COLO829 (cell line): ENCODE measurements around the gene LSM10.

ENCODE experiments used
- DNase-seq: peaks from one replicate; pipeline ENCODE4 v3.0.0; 2012; ENCODE audit warnings: low spot score

The LSM10 gene

DNA sequence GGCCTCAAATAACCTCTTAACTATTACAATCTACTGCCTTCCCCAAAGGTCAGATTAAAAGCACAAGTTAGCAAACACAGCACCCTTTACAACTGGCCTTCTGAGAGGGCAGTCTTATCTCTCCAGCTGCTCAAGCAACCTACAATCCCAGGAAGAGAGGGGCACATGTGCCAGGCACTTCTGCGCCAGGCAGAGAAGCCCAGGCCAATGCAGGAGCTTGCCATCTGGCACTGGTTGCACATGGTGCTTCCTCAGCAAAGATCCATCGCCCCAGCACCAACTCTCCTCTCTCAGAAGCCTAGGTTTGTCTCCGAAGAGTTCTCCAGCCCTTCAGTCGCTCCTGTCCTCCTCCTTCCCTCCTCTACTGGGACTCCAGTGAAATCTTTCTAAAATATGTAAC lies 14.5 kb downstream of the LSM10 start:
- no peak for DNase-seq

DNA sequence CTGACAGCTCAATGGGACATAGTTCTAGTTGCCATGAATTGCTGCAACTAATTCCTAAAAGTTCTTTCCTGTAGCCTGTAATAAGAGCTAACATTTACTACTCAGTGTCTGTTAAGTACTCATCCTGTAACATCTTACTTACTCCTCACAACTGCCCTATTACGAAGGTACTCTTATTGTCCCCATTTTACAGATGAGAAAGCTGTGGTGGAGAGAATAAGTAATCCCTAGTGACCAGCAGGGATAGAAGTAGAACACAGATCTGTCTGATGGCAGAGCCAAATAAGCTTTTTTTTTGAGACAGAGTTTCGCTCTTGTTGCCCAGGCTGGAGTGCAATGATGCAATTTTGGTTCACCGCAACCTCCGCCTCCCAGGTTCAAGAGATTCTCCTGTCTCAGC lies 15.0 kb downstream of the LSM10 start:
- DNase-seq, result no peak

DNA sequence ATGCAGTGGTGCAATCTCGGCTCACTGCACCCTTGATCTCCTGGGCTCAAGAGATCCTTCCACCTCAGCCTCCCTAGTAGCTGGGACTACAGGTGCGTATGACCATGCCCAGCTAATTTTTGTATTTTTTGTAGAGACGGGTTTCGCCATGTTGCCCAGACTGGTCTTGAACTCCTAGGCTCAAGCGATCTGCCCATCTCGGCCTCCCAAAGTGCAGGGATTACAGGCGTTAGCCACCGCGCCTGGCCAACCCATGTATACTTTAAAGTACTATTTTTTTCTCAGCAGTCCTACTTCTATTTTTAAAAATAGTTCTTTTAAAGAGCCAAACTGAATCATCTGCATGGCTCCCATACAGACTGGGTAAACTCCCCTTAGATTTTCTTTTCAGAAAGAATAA lies 15.5 kb downstream of the LSM10 start:
- no peak for DNase-seq

DNA sequence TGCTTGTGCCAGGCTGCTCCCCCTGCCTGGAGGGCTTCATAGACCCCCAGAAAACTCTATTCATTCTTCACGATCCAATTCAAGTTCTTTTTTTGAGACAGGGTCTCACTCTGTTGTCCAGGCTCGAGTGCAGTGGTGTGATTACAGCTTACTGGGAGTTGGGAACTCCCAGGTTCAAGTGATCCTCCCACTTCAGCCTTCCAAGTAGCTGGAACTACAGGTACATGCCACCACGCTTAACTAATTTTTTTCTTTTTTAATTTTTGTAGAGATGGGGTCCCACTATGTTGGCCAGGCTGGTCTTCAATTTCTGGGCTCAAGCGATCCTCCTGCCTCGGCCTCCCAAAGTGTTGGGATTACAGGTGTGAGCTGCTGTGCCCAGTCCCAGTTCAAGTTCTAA lies 16.3 kb downstream of the LSM10 start:
- DNase-seq, result no peak

DNA sequence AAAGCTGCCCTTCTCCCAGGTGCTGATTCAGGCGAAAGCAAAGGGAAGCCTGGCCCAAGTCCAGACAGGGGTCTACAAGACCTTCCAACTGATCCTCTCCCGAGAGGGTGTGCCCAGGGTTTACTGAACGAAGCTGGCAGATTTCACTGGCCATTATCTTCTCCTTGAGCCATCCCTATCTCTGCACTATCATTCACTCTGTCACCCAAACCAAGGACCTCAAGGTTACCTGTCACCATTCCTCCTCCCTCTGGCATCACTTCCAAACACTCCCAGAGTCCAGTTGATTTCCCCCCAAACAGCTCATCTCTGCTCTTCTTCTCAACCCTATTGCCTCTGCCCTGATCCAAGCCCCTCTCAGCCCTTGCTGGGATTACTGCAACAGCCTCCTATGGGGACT lies 16.9 kb downstream of the LSM10 start:
- DNase-seq, result no peak

DNA sequence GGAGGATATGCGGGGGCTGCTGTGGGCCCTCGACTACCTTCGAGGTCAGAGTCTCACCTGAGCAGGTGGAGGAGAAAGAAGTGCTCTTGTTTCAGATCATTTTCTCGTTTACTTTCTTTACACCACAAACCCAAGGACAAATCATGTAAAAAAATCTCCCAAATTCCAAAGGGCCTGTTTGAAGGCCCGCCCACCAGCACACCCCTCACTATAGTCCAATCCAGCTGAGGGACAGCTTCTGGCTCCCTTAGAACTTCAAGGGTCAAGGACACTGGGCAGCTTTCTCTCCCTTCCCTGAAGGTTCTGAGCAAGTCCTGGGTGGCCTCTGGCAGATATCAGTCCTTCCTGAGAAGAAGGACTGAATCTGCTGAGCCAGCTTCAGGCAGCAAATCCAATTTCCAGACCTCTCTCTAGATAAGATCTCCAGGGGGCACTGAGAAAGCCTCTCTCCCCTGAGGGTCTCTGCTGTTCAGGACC lies 17.5 kb downstream of the LSM10 start:
- DNase-seq, result no peak

DNA sequence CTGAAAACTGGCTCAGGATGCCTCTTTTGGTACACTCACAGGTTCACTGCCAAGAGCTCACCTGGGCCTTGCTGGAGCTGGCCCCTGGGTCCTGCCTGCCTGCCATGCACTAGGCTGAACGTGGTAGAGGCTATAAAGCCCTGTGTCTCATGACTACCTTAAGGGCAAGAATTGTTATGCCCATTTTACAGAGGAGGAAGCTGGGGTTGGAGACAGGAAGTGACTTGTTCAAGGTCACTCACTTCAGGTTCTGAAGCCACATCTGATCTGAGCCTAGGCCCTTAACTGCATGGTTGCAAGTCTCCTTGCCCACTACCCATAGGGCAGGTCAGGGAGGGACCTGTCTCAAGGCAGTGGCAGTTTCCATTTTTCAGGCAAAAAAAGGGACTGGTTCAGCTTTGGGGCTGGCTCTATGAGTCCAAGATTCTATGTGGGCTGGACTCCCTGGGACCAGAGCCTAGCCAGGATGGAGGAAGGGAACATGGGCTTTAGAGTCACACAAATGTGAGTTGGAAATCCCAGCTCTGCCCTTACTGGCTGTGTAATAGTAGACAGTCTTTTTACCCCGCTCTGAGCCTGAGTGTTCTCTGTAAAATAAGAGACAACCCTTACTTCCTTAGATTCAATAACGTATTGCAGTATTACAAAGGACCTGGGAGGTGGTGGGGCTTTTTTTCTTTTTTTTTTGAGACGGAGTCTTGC lies 19.8 kb downstream of the LSM10 start:
- no peak for DNase-seq

DNA sequence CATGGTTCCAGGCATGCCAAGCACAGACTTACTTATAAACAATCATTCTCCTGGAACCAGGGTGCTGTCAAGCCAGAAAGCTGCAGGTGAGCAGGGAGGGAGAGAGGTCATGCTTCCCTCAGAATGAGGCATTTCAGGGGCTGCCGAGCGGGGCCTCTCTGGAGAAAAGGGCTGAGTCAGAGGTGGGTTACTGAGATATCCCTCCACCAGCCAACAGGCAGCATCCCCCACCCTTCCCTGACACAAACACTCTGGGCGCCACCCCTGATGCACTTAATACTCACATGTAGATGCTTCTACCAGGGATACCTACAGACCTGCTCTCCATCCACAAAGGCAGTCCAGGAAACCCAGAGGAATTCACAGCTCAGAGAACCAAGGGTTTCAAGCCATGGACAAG lies 25.1 kb downstream of the LSM10 start:
- no peak for DNase-seq

DNA sequence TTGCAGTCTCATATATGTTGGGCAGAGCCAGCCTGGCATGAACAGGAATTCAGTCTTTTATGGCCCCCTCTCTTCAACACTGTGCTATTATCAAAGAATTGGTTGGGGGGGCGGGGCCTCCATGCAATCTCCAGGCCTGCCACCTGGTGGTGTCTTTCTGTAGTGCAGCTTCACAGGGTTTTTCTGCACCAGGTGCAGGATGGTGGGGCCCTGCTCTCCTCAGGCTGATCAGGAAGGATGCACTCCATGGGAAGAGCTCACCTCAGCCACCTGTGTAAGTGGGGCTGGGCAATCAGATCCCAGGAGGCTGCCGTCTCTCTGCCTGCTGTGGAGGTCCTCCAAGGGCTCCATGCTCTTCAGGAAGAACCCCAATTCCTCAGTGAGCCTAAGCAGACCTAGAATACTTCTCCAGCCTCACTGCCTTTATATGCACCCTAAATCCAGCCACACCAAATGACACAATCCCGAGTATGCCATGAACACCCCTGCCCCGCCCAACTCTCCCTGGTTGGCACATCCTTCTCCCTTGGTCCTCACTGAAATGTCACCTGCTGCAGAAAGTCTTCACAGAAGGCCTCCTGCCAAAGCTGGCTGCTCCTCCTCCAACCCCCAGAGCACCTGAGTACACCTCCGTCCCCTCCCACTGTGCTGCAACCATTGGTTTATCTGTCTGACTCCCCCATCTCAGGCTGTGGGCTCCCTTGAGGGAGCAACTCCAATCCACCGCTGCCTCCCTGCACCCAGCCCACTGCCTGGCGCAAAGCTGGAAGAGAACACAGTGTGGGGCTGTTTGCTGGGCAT lies 28.4 kb downstream of the LSM10 start:
- peak; percentile 82 for DNase-seq

DNA sequence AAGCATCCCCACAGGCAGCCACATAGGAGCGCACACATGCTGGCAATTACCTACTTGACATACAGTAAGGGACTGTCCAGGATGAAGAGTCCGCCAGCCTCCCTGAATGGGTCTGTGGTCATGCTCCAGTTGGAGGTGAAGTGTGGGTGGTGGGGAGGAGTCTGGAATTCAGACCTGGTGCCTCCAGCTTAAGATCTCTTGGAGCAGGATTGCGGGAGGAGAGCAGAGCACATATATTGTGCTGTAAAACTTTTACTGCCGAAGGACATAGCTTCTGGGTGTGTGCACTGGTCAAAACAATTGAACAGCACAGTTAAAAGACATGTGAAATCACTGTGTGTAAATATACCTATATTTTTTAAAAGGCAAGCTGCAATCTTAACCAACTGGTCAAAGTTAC lies 29.9 kb downstream of the LSM10 start:
- no peak for DNase-seq

DNA sequence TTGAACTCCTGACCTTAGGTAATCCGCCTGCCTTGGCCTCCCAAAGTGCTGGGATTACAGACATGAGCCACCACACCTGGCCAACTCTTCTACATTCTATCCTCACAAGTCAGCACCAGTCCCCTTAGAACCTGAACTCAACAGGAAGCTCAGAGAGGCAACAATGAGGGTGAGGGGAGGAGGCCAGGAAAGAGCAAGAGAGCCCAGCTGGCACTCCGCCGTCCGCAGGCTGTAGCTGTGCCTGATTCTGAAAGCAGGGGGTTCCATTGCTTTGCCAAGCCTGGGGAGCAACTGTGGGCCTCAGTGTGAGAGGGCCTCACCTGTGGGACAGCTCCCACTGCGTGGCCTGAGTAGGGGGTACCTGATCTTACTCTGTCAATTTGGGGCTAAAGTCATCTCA lies 30.6 kb downstream of the LSM10 start:
- no peak for DNase-seq

DNA sequence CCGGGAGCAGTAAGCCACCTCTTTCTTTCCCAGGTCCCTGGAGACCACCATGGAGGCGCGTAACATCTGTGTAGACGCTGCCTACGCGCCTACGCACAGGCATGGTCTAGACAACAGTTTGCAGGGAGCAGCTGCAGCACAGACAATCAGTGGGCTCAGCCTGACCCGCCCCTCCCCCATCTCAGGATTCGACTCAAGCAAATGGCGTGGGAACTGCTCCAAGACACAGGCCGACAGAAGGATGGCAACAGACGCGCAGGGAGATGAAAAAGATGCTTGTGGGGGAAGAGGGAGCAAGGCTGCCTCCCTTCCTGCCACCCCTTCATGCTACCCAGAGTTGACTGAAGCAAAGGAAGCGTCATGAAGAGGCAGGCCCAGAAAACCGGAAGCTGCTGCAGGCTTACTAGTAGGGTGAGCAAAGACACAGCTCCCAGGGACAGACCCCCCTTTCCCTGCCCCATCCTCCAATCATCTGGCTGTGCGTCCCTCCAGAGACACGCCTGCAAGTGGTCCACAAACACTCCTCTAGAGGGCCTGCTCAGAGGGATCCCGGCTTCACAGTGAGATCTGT lies 31.5 kb downstream of the LSM10 start:
- DNase-seq, result no peak

DNA sequence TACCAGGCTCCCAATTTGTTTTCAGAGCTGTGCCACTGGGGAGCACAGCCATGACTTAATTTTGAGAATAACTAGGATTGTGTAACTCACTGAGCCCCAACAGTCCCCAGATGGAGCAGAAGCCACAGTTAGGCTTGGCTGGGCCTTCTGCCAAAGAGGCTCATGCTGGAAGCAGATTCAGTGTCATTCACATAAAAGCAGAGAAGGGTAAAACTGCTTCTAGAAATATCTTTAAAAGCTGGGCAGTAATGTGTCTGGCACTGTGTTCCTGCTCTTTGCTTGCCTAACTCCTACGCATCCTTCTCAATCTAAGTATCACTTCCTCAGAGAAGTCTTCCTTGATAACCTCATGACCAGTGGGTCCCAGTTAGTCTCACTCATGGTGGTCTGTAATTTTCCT lies 32.3 kb downstream of the LSM10 start:
- no peak for DNase-seq

DNA sequence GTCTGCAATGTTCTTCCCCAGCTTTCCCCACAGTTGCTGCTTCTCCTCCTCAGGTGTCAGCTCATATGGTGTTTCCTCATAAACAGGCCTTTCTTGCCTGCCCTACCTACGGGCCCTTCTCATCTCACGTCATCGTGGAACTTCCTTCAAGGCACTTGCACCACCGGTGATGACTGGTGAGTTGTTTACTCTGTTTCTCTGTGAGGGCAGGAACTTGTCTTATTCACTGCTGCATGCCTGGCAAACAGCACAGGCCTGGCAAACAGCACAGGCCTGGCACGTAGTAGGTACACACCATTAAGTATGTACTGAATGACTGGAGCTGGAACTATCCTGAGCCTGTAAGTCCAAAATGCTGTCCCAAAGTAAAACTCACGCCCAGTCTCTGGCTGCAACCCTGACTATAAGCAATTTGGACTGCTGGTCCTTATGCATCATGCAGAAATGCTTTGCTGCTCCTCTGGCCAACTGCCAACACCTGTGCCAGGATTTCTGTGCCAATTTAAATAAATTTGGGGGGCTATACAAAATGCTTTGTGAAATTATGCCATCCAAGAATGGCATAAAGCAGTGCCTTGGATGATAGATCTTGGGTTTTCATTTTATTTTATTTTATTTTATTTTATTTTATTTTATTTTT lies 37.7 kb downstream of the LSM10 start:
- DNase-seq, result no peak

DNA sequence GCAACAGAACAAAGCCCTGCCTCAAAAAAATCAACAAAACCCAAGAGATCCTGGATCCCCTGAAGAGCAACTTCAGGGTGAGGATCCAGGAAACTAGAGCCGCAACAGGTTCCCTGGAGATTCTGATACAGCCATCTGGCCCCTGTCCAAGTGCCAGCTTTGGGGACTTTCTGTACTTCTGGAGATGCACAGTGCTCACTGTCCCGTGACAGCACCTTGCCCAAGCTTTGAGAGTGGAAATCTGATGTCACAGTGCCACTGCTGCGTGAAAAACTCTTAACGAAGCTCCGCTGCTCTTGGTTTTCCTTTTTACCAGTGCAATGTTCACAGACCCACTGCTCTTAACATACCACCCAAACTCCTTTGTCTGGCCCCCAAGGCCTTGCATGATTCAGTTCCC lies 38.3 kb downstream of the LSM10 start:
- DNase-seq, result no peak

DNA sequence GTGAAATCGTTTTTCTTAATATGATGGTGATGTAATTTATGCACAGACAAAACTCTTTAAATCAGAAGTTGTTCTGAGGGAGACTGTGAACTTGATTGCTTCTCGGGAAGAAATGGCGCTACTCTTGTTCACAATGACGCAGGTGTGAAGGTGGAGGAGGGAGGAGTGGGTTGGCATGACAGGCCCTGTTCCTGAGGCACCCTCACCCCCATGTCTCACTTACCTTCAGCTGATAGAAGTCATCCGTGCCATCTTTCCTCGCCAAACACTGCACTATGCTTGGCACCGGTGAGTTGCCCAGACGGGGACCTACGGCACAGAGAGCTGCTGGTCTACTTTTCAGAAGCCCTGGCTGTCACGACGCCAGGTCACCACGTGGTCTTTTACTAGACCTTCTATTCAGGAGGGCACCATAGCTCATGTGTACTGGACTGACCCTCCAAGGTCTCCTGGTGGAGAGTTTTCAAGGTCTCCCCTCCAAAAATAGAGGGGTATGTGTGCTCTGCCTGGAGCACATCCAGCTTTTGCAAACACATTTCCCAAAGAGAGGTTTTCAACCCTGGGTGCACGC lies 39.1 kb downstream of the LSM10 start:
- no peak for DNase-seq

DNA sequence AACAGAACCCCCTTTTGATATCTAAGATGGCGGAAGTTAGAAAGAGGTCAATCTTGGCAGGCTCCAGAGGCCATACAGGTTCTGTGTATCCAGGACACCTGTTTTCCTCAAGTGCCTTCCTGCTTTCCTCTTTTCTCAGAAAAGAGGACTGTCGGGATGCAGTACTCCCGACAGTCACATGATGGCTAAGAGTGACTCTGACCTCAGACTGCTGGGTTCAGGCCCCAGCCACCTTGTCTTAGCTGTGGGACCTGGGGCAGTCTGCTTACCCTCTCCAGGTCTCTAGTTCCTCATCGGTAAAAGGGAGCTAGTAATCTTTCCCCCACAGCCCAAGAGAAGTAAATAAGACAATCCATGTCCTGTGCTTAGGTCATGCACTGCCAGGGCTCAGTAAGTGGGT lies 41.9 kb downstream of the LSM10 start:
- no peak for DNase-seq

DNA sequence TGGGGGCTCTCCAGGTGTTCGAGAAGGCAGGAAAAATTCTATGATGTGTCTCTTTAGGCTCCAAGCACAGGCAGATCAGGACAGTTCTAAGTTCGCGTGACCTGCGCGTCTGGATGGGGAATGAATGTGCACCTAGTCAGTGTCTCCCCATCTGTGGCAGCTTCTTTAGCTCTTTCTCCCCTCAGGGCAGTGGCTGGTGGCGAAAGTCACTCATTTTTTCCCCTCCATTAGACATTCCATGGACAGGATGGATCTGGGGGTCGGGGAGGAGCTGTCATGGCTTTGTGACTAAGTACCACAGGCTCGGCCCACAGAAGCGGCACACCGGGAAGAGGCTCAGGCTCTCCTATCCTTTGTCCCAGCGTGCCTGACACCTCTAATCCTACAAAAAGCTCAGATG lies 43.2 kb downstream of the LSM10 start:
- no peak for DNase-seq

DNA sequence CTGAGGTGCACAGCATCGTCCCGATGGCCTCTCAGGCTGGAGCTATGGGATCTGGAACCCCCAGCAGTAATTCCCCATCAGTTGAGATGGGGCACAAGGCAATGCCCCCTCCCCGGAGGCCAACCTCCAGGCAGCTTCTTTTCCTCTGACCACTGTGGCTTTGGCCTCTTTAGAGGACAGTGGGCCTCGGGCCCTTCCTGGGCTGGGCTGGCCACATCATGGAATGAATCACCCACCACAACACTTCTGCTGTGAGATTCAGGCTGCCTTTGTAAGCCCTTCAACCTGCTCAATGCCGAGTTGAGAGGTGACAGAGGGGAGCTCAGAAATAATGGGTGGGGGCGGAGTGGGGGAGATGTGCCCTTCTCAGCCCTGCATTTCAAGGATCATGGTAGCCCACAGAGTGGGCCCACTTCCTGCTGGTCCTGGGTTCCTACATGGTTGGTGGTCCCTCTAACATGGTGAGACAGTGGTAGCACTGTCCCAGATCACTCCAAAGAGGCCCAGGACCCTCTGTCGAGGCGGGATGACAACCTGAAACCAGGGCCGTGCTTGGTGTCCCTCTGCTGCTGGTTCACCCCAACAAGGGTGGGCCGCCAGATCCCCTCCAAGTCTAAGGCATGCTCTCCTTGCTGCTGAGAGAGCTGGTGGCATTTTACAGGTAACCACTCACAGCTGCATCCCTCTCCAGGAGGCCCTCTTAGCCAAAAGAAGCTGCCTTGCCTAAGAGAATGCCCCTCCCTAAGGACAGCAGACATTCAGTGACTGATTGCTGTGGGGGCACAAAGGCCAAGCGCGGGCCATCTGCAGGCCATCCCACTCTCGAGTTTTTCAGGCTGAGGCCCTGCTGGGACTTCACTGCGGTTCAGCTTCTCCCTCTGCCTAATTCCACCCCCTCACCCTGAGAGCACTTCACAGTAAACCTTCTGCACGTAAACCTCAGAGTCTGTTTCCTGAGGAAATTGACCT lies 44.5 kb downstream of the LSM10 start:
- no peak for DNase-seq

DNA sequence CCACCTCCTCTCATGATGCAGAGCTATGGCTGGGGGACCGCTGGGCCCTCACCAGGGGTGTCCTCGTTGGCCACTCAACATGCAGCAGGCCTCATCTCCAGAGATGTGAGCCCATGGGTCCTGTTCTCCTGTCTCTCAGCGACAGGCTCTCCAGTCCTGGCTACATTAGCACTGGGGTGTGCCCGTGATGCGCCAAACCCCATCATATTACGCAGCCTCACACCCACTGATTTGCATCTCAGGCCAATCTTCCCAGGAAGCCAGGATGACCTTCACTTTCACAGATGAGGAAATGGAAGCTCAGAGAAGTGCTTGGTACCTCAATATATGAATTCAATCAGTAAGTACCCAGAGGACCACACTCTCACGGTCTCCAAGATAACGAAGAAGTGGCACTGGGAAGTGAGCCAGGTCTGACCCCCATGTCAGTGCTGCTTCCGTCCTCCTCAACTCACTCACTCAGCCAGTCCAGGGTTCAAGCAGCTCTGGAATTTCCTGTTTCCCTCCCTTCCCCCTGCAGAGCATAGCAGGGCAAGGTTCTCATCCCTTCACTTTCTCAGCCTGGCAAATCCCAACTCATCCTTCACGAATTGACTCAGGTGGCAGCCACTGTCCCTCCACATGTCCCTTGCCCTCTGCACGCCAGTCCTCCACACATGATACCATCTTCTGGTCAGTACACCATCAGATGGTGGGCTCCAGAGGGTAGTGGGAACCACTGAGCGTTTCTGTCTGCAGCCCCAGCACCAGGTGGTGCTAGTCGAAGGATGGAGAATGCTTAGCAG lies 45.4 kb downstream of the LSM10 start:
- no peak for DNase-seq
